Iris pigment epithelial cell (primary cell): ENCODE measurements around the gene GLIPR1L2.
"Not testable (repeated sequence)": the region's sequence is repeated elsewhere in the genome, so short reads cannot be mapped to it uniquely, and the experiment has no call there.

Experiments
- DNase-seq: peaks from one replicate; pipeline ENCODE4 v3.0.0-alpha.2; 2011; ENCODE audit warnings: low read depth

The GLIPR1L2 gene

GRCh38 chr12:75437564-75437963 is 46.7 kb downstream of the GLIPR1L2 start:
- peak; percentile 77 for DNase-seq

GRCh38 chr12:75438059-75438754 is 47.3 kb downstream of the GLIPR1L2 start:
- no peak for DNase-seq

GRCh38 chr12:75439048-75439447 is 48.2 kb downstream of the GLIPR1L2 start:
- peak; percentile 36 for DNase-seq

GRCh38 chr12:75439930-75440329 is 49.0 kb downstream of the GLIPR1L2 start:
- DNase-seq, result no peak

GRCh38 chr12:75441687-75442449 is 51.0 kb downstream of the GLIPR1L2 start:
- not testable (repeated sequence) for DNase-seq

GRCh38 chr12:75442454-75442853 is 51.6 kb downstream of the GLIPR1L2 start:
- DNase-seq, result not testable (repeated sequence)

- peak; percentile 29 for DNase-seq
These were observed 52.8 kb downstream of the GLIPR1L2 start for GRCh38 chr12:75443709-75444108.

- DNase-seq, result peak; percentile 64
These were observed 53.7 kb downstream of the GLIPR1L2 start for GRCh38 chr12:75444429-75445136.

- DNase-seq, result not testable (repeated sequence)
These were observed 54.2 kb downstream of the GLIPR1L2 start for GRCh38 chr12:75445137-75445507.

GRCh38 chr12:75446857-75447256 is 56.0 kb downstream of the GLIPR1L2 start:
- DNase-seq, result peak; percentile 79

- peak; percentile 17 for DNase-seq
These were observed 57.0 kb downstream of the GLIPR1L2 start for GRCh38 chr12:75447691-75448393.

GRCh38 chr12:75452675-75453330 is 61.9 kb downstream of the GLIPR1L2 start:
- DNase-seq, result peak; percentile 77

GRCh38 chr12:75455839-75456238 is 65.0 kb downstream of the GLIPR1L2 start:
- no peak for DNase-seq

- DNase-seq, result peak; percentile 27
These were observed 66.3 kb downstream of the GLIPR1L2 start for GRCh38 chr12:75457191-75457590.

- DNase-seq, result not testable (repeated sequence)
These were observed 67.0 kb downstream of the GLIPR1L2 start for GRCh38 chr12:75457866-75458265.

- no peak for DNase-seq
These were observed 68.9 kb downstream of the GLIPR1L2 start for GRCh38 chr12:75459755-75460154.

- no peak for DNase-seq
These were observed 69.3 kb downstream of the GLIPR1L2 start for GRCh38 chr12:75460204-75460603.

- no peak for DNase-seq
These were observed 81.3 kb downstream of the GLIPR1L2 start for GRCh38 chr12:75471902-75472890.

GRCh38 chr12:75474116-75474515 is 83.2 kb downstream of the GLIPR1L2 start:
- DNase-seq, result no peak

GRCh38 chr12:75476071-75476470 is 85.2 kb downstream of the GLIPR1L2 start:
- no peak for DNase-seq
